Endodermal cell (in vitro differentiated cells): ENCODE data around the gene SEPSECS. TPM values are rescaled to one million over a fixed set of nuclear protein-coding genes. Genes with fewer than 3 reads are reported as not detected.

Experiments
- DNase-seq: peaks from one replicate; pipeline ENCODE4 v3.0.0-alpha.2; 2017
- H3K27ac ChIP-seq: 2 replicates; pipeline ENCODE4 v1.5.1; 2013; ENCODE audit warnings: mild to moderate bottlenecking, low read depth, low read length, moderate library complexity
- H3K27me3 ChIP-seq: 2 replicates; pipeline ENCODE4 v1.6.1; 2013; ENCODE audit warnings: mild to moderate bottlenecking, low read length, moderate library complexity; ENCODE audit not compliant: insufficient read depth, control insufficient read depth, poor library complexity, severe bottlenecking
- H3K36me3 ChIP-seq: 2 replicates; pipeline ENCODE4 v1.7.0; 2013; ENCODE audit warnings: mild to moderate bottlenecking, low read length, moderate library complexity; ENCODE audit not compliant: control insufficient read depth, insufficient read depth
- H3K4me1 ChIP-seq: one replicate; pipeline ENCODE4 v1.7.0; 2013; ENCODE audit warnings: low read length; ENCODE audit not compliant: control insufficient read depth, insufficient read depth
- H3K4me3 ChIP-seq: 2 replicates; pipeline ENCODE4 v1.5.1; 2013; ENCODE audit warnings: mild to moderate bottlenecking, low read length, moderate library complexity
- H3K9ac ChIP-seq: 2 replicates; pipeline ENCODE4 v1.6.1; 2013; ENCODE audit warnings: mild to moderate bottlenecking, low read length, moderate library complexity; ENCODE audit not compliant: poor library complexity, severe bottlenecking; ENCODE audit errors: extremely low read depth
- H3K9me3 ChIP-seq: 2 replicates; pipeline ENCODE4 v1.6.1; 2013; ENCODE audit warnings: mild to moderate bottlenecking, low read length, moderate library complexity; ENCODE audit not compliant: control insufficient read depth
- H3K27ac Mint-ChIP-seq: 2 replicates; pipeline ENCODE4 v1.8.0; 2020; ENCODE audit warnings: mixed read lengths
- H3K27me3 Mint-ChIP-seq: 2 replicates; pipeline ENCODE4 v1.8.0; 2021; ENCODE audit warnings: mild to moderate bottlenecking, mixed read lengths; ENCODE audit not compliant: insufficient read depth
- H3K36me3 Mint-ChIP-seq: 2 replicates; pipeline ENCODE4 v1.8.0; 2020; ENCODE audit warnings: low read depth, mixed read lengths
- H3K4me1 Mint-ChIP-seq: 2 replicates; pipeline ENCODE4 v1.8.0; 2020; ENCODE audit warnings: mixed read lengths
- H3K4me3 Mint-ChIP-seq: 2 replicates; pipeline ENCODE4 v1.8.0; 2020; ENCODE audit warnings: mild to moderate bottlenecking, moderate library complexity, mixed read lengths
- H3K9me3 Mint-ChIP-seq: 2 replicates; pipeline ENCODE4 v1.8.0; 2020; ENCODE audit warnings: mild to moderate bottlenecking, mixed read lengths
- WGBS, 2 experiments: methylation state at CpG; one replicate each; pipeline versions ENCODE4 v1.1.5 to v1.1.7; 2013; ENCODE audit warnings: missing lambda C conversion rate in 2 of 2, mixed read lengths in 1 of 2; ENCODE audit not compliant: insufficient coverage in 1 of 2, insufficient read length in 1 of 2; 5-methylcytosine and 5-hydroxymethylcytosine counted together
- total RNA-seq, 2 donors: library from RNA; stranded (reverse); fragmentation: NEBNext Ultra II Directional in 1 of 2; extraction: Animal tissue kit (Norgen Biotek cat#: 25700) in 1 of 2; gene quantifications; 2 replicates in 1 of 2; 3 replicates in 1 of 2; pipeline ENCODE4 v1.2.1, GENCODE V29; 2021
- TF ChIP-seq, protein P1 (sequence below): fragments of 200-600 bp; sonication (generic); conservative IDR thresholded peaks from 2 replicates; pipeline ENCODE4 v1.5.0; 2021; ENCODE audit warnings: antibody characterized with exemption, mild to moderate bottlenecking

Gene SEPSECS
- total RNA-seq, 2 donors from 2014 or later: 5.9 to 12.6 TPM

DNA sequence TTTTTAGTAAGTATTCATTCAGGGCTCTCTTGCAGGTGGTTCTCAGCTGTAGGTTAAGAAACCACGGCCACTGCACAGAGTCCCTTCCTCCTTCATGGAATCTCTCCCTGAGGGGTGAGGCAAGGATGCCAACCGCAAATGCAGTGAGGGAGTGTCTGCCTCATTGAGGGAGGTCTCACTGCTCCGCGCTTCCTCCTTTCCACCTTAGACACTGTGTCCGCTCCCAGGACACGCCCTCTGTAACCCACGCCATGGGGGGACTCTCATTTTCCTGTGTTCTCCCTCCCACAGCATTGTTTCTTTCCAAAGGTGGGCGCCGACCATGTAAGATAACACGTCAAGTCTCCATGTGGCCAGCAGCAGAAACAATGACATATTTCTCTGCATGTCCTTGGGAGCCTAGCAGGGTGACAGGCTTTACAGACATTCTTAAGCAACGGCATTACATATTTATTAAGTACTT lies 63.2 kb downstream of the SEPSECS start:
- Histone ChIP-seq H3K27me3 (no peaks in the 10 kb centered on the region), H3K9me3 (peaks cover 27% of the 10 kb centered on the region), H3K36me3 (no peaks in the 10 kb centered on the region), H3K4me1 (no peaks in the 10 kb centered on the region), H3K27ac (no peak overlapping the region), H3K4me3 (no peak overlapping the region), H3K9ac (no peak overlapping the region)
- no peak overlapping the region for H3K4me3 Mint-ChIP-seq
- H3K9me3 Mint-ChIP-seq: peaks cover 28% of the 10 kb centered on the region
- 95 to 97% methylated on average over 6 to 11 of the region's 11 CpGs for WGBS, 2 experiments
- peak; percentile 43 for DNase-seq
- H3K27me3 Mint-ChIP-seq: peaks cover under 1% of the 10 kb centered on the region
- H3K36me3 Mint-ChIP-seq: no peaks in the 10 kb centered on the region
- peaks cover 6% of the 10 kb centered on the region for H3K4me1 Mint-ChIP-seq
- no peak overlapping the region for H3K27ac Mint-ChIP-seq
- TF ChIP-seq, protein P1, sequence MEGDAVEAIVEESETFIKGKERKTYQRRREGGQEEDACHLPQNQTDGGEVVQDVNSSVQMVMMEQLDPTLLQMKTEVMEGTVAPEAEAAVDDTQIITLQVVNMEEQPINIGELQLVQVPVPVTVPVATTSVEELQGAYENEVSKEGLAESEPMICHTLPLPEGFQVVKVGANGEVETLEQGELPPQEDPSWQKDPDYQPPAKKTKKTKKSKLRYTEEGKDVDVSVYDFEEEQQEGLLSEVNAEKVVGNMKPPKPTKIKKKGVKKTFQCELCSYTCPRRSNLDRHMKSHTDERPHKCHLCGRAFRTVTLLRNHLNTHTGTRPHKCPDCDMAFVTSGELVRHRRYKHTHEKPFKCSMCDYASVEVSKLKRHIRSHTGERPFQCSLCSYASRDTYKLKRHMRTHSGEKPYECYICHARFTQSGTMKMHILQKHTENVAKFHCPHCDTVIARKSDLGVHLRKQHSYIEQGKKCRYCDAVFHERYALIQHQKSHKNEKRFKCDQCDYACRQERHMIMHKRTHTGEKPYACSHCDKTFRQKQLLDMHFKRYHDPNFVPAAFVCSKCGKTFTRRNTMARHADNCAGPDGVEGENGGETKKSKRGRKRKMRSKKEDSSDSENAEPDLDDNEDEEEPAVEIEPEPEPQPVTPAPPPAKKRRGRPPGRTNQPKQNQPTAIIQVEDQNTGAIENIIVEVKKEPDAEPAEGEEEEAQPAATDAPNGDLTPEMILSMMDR: no peak

DNA sequence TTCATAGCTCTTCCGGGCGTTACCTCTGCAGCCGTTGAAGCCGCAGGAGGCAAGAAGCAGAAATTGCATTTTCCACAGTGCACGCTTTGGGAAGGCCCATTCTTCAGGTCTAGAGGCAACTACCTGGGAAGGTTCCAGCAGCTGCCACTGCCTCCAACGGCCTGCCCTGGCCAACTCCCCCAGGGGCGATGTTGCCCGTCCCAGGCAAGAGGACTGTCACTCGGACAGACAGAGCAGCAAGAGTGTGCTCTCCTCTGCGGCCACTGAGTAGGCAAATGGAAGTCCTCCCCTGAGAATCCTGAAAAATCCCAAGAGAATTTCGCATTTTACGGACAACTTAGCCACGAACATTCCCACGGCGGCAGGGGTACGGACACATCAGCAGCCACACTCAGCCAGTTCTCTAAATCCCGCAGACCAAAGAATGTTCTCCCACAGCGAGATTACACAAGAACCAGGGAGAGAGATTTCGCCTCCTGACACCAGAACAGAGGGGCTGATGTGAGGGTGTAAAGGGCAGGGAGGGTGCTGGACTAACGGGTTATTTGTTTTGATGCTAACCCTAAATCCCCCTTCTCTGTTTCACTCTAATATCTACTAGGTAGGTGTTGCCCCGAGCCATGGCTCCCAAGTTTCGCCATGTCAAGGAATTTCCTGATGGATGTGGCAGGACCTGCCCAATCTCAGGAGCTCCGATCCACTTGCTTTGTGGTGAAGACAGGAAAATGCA lies 63.8 kb downstream of the SEPSECS start:
- Mint-ChIP-seq H3K27ac (no peak overlapping the region), H3K4me3 (no peak overlapping the region), H3K4me1 (peaks cover 11% of the 10 kb centered on the region), H3K36me3 (no peaks in the 10 kb centered on the region), H3K27me3 (no peaks in the 10 kb centered on the region), H3K9me3 (peaks cover 23% of the 10 kb centered on the region)
- WGBS, 2 experiments: 95 to 96% methylated on average over 18 to 23 of the region's 23 CpGs
- H3K4me1 ChIP-seq: no peaks in the 10 kb centered on the region
- no peaks in the 10 kb centered on the region for H3K27me3 ChIP-seq
- DNase-seq: peak; percentile 48
- TF ChIP-seq, protein P1: no peak
- no peak overlapping the region for H3K4me3 ChIP-seq
- H3K9ac ChIP-seq: no peak overlapping the region
- peaks cover 21% of the 10 kb centered on the region for H3K9me3 ChIP-seq
- H3K36me3 ChIP-seq: no peaks in the 10 kb centered on the region
- H3K27ac ChIP-seq: no peak overlapping the region

DNA sequence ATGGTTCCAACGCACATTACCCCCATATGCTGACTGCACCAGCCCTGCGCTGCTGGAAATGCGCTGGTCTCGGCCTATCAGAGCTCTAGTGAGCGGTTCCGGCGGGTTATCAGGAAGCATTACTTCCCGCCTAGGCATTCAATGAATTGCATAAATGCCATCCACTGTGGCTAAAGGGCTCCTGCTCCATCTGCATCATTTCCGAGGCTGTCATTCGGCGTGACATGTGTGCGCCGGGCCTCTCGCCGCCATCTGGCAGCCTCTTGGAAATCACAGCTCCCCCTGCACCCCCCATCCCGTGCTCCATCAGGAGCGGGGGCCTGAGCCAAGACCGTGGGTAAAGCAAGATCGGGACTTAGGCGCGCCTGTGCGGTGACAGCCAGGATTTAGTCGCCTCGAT lies 64.4 kb downstream of the SEPSECS start:
- Histone ChIP-seq H3K36me3 (no peaks in the 10 kb centered on the region), H3K4me1 (no peaks in the 10 kb centered on the region), H3K27ac (no peak overlapping the region), H3K4me3 (no peak overlapping the region), H3K9me3 (peaks cover 16% of the 10 kb centered on the region), H3K9ac (no peak overlapping the region), H3K27me3 (no peaks in the 10 kb centered on the region)
- Mint-ChIP-seq H3K4me3 (no peak overlapping the region), H3K27me3 (no peaks in the 10 kb centered on the region), H3K36me3 (no peaks in the 10 kb centered on the region), H3K4me1 (peaks cover 11% of the 10 kb centered on the region), H3K9me3 (peaks cover 19% of the 10 kb centered on the region), H3K27ac (no peak overlapping the region)
- WGBS, 2 experiments: 95 to 97% methylated on average over 24 of the region's 24 CpGs
- TF ChIP-seq, protein P1: no peak
- peak; percentile 40 for DNase-seq
